Measurements from ENCODE around the gene TEN1.

TEN1 gene

DNA sequence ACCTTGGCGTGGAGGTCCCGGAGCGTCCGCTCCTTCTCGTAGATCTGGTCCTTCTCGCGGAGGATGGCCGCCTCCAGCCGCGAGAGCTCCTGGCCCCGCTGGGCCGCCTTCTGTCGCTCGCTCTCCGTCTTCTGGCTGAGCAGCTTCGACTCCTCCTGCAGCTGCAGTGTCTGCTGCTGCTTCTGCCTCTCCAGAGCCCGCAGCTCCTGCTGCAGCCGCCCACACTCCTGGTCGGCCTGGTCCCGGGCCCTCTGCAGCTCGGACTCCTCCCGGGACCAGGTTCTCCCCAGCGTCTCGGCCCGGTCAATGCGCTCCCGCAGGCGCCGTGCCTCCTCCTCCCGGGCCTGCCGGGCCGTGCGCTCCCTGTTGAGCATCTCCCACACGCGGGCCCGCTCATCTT is 29.2 kb downstream of the TEN1 start:
- DNase-seq: no peak

DNA sequence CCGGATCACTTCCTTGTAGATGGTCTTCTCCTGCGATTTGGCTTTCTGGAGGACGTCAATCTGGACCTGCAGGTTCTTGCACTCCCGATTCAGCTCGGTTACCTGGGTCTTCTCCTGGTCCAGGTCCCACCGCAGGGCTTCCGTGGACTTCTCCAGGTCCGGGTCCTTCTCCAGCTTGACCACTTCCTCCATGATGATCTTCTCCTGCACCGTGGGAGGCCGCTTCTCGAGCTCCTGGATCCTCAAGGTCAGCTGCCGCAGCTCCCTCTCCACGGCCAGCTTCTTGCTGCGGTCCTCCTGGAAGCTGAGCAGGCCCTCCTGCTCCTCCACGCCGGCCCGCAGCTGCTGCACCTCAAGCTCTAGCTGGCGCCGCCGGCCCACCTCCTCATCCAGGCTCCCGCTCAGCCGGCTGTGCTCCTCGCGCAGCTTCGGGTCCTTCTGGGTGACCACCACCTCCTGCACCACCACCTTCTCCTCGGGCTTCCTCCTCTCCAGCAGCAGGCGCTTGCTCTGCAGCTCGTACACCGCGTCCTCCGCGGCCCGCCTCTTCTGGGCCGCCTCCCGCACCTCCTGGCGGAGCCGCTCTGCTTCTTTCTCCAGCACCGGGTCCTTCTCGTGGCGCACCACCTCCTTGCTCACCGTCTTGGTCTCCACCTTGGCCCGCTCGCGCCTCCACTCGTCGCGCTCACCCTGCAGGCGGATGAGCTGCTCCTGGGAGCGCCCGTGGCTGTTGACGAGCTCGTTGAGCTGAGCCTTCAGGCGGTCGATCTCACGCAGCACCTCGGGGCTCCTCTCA is 29.8 kb downstream of the TEN1 start:
- no peak for DNase-seq

DNA sequence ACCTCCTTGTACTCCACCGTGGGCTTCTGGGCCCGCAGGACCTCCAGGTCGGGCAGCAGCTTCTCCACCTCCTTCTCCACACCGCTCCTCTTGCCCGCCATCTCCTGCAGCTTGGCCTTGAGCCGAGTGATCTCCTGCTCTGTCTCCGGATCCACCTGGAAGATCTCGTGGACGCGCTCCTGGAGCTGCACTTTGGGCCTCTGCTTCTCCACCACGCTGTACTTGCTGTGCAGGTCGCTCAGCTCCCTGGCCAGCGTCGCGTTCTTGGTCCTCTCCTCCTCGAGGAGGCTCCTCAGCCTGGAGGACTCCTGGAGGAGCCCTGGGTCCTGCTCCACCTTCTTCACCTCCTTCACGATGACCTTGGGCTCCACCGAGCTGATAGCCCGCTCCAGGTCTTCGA is 30.4 kb downstream of the TEN1 start:
- no peak for DNase-seq

DNA sequence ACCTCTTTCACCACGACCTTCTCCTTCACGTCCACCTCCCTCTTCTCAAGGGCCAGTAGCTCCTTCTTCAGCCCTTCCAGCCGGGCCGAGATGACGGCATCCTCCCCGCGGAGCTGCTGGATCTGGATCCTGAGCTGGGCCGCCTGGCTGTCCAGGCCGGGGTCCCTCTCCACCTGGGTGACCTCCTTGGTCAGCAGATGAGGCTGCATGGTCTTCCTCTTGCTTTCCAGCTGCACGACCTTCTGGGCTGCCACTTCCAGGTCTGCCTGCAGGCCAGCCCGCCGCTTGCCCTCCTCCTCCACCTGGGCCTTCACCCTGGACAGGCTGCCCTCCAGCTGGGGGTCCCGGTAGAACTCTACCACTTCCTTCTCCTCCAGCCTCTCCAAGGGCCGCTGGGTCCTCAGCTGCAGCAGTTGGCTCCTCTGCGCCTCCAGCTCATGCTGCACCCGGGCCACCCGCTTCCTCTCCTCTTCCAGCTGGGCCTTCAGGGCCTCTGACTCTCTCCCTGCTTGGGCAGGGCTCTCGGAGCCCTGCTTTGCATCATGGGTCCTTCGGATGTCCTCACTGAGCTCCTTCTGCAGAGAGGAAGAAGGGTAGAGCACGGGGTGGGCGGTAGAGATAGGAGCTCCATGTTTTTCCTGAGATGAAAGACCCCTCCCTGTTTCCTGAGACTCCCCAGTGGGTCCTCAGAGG is 31.1 kb downstream of the TEN1 start:
- no peak for DNase-seq

DNA sequence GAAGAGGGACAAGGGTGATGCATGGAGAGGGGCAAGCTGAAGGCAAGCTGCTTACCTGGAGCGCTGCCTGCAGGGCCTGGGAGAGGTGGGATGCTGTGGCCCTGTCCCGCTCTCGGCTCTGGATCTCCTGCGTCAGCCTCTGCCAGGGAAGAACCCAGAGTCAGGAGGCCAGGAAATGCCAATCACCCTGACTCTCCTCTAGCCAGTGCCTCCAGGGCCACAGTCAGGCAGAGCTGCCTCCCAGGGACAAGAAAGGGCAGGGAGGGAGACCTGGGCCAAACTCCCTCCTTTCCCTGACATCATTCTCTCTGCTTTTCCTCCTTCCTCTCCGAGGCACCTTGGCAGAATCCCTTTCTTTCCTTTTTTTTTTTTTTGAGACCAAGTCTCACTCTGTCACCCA is 32.9 kb downstream of the TEN1 start:
- DNase-seq: no peak

DNA sequence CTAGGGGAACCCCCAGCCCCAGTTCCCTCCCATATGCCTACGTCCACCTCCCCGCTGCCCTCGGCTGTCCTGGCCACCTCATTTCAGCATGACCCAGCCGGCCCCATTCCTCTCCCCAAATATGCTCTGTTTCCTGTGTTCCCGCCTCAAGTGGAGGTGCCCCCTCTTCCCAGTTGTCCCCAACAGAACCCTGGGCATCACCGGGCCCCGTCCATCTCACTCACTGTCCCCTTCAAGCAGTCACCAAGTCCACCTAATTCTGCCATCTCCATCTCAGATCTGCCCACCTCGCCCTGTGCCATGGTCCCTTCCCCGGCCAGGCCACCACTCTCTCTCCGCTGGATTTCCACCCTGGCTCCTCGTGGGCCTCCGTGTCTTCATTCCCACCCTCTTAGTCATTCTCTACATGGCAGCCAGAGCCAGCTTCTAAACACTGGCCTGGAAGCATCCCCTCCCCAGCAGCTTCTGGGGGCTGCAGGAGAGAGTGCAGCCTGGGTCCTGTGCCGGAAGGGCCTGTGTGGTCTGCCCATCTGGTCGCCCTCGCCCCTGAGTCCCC is 34.4 kb downstream of the TEN1 start:
- DNase-seq: no peak

DNA sequence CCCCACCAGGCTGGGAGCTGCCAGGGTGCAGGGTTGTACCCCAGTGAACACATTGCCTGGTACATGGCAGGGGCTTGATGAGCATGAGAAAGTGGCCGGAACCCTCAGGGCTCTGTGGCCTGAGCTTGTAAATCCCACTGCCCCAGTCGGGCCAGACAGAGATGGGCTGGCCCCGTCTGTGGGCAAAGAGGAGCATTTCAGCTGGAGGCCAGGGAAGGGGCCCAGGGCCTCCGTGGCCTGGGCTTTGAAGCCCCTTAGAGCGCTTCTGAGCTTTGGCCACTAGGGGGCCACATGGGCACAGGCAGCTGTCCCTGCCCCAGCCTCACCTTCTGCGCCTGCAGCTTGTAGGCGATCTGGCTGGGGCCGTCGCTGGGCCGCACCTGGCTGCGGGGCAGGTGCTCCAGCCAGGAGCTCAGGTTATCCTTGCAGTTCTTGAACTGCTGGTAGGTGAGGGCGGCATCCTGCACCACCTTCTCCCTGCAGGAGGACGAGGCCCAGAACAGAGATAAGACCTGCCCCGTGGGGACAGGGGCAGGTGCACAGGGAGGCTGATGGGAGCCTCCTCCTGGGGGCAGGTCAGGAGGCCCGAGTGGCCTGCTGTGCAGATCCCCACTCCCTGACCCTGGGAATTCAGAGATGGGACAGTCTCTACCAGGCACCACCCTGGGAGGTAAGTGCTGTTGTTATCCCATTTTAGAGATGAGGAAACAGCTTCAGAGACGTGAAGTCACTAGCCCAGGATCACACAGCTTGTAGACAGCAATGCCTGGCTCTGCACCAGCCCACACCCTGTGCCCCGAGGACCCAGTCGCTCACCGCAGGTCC is 35.3 kb downstream of the TEN1 start:
- DNase-seq: peak; percentile 34 to 73 (median 51)

DNA sequence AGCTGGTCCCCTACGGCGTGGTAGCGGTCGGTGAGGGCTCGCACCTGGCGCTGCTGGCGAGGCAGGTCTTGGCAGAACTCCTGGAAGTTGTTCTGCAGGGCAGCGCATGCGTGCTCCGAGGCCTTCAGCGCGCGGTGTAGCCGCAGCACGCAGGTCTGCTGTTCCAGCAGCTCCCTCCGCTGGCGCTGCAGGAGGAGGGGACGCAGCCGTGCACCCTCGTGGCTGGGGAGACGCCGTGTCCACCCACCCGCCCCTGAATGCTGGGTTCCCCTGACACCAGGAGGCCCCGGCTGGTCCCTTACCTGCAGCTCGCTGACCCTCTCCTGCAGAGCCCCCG is 35.9 kb downstream of the TEN1 start:
- DNase-seq: no peak

DNA sequence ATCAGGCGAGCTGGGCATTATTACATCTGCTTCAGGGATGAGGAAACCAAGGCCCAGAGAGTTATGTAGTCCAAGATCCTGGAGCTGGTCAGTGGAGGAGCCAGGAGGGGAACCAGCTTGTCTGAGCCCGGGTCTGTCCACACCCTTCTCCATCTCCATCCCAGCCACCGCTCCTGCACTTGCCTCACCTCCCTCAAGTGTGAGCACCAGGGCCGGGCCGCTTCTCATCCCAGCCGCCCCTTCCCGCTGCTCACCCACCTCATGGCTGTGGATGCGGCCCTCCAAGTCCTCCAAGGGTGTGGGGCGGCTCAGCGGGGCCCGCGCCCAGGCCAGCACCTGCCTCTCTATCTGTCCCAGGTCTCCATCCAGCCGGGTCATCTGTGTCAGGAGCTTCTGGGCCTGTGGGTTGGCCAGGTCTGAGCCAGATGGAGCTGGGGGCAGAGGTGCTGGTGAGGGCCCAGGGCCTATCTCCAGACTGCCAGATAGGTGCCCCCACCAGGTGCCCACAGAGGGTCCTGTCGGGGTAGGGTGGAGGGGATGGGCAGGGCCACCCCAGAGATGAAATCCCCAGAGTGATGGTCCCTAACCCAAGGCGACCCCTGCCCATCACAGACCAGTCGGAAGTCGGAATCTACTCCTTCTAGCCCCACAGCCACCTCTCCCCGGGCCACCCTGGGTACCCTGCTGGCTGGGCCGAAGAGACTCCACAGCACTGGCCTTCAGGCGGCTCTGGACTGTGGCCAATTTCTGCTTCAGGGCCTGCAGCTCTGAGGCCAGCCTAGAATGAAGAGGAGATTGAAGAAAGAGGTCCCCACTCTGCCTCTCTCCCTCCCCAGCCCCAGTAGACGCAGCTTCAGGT is 38.7 kb downstream of the TEN1 start:
- DNase-seq: no peak

DNA sequence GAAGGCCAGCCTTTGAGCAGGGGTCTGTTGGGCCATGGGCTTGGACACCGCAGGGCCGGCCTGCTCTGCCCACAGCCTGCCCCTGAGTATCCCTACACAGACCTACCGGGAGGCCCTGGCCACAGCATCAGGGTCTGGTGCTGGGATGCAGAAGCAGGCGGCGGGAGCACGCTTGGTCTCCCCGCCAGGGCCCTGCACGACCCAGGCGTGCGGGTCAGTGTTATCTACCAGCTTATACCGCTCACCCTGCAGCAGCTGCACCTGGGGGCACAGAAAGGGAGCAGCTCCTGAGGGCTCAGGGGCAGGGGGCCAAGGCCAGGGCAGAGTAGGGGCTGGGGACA is 39.3 kb downstream of the TEN1 start:
- DNase-seq: no peak

DNA sequence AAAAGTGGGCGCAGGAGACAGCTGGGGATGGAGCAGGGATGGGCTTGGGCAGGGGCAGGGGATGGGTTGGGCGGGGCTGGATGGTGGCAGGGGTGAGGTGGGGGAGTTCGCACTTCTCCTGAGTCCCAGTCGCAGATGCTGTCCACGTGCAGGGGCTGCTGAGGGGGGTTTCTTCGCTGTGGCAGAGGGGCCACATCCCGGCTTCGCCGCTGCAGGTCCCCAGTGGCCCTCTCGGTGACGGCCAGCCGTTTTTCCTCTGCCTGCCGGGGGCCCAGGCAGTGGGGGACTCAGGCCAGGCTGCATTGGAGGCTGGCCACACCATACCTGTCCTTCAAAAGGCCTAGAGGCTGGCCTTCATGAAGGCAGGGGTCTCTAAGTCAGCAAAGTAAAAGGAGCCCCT is 39.8 kb downstream of the TEN1 start:
- DNase-seq: no peak

DNA sequence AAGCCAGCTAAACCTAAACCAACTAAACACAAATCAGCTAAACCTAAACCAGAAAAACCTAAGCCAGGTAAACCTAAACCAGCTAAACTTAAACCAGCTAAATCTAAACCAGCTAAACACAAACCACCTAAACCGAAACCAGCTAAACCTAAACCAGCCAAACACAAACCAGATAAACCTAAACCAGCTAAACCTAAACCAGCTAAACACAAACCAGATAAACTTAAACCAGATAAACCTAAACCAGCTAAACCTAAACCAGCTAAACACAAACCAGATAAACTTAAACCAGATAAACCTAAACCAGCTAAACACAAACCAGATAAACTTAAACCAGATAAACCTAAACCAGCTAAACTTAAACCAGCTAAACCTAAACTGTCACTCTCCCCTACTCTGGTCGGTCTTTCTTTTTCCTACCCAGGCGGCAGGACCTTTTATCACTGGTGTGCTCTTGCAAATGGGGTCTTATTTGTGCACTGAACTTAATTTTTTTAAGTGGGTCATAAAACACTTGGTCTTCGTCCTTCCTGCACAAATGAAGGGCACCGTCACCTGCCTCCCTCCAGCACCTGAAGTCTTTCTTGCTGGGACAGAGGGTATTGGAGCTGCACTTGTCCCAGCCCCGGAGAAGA is 40.9 kb downstream of the TEN1 start:
- DNase-seq: no peak

DNA sequence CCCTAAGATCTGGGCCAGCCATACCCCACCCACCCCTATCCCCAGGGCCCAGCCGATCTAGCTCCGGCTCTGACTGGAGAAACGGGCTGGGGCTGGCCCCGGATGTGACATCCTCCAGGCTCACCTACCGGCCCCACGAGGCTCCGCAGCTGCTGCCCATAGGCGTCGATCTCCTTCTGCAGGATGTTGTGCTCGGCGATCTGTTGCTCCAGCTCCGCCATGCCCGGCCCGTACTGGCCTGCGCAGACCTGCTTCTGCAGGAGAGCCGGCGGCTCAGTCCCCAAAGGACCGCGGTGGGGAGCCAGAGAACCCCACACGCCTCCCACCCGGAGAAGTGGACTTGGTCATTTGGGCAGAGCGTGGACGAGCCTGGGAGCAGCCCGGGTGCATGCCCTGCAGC is 43.2 kb downstream of the TEN1 start:
- DNase-seq: no peak

DNA sequence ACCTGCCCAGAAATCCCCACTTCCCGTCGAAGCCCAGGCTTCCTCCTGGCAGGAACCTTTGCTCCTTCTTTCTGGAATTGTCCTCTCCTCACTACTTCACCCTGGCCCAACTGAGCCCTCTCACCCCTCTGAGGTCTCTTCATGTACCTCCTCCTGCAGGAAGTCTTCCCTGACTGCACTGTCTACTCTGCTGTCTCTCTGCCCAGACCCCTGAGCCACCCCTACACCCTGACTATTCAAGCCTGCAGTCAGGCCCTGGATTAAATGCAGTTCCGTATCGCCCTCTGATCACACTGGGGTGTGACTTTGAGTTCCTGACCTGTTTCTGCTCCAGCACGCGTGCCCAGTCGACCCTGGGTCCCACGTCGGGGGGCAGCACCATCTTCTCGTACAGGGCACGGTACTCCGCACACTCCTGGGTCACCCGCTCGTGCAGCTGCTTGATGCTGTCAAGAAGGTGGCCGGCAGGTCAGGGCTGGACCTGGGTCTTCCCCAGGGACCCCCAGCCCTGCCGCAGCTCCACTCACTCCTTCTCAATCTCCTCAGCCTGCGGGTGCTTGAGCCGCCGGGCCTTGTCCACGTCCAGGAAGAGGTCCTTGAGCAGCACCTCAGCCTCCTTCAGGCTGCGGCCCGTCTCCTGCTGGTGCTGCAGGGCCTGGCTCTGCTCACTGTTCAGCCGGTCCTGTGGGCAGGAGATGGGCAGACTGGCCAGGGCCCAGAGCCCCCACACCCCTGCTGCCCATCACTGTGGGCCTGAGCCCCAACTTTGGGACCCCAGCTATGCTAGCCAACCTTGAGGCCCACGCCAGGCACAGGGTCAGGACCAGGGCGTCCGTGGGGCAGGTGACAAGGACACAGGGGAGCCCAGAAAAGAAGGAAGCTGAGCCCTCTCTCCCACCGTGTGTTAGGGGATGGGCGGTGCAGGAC is 44.2 kb downstream of the TEN1 start:
- no peak for DNase-seq

DNA sequence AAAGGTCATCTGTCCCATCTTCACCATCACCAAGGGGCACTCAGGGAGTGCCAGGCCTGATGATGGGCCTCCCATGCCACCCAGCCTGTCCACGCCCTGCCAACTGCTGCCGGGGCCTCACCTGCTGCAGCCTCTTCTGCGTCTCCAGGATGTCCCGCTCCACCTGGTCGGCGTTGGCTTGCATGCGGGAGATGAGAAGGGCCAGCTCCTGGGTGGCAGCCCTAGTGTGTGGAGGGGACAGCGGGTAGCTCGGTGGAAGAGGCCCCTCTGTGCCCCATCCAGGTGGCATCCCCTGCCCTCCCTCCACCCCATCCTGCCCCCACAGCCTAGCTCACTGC is 44.8 kb downstream of the TEN1 start:
- no peak for DNase-seq

DNA sequence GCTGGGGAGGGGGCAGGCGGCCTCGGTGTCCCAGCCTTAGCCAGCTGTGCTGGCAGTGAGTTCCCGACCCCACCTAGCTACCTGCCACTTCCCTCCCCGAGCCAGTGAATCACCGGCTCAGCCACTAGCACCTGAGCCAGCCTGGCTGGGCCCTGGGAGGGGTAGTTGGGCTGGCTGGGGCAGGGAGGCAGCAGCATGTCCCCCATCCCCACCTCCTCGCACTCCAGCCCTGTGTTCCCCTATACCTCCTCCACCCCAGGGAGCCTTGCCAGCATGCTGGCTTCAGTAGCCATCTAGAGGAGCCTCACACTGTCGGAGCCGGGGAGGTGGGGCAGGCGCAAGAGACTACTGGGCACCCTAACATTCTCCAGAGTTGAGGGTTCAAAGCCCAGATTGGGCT is 45.3 kb downstream of the TEN1 start:
- DNase-seq: no peak

DNA sequence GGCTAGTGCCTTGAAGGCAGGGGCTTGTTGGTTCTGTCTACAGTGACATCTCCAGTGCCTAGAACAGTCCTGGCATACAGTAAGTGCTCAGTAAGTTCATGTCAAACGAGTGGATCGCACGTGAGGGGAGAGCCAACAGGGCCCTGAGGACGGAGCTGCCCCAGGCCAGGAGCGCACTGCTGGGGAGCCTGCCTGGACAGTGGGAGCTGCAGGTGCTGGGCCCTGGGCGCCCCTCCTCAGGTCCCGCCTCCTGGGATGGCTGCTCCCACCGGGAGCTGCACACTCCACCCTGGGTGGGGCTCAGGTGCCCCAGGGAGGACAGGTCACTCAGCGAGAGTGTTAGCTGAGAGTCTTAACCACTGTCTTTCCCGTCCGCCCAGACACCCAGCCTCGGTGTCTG is 46.3 kb downstream of the TEN1 start:
- no peak for DNase-seq

DNA sequence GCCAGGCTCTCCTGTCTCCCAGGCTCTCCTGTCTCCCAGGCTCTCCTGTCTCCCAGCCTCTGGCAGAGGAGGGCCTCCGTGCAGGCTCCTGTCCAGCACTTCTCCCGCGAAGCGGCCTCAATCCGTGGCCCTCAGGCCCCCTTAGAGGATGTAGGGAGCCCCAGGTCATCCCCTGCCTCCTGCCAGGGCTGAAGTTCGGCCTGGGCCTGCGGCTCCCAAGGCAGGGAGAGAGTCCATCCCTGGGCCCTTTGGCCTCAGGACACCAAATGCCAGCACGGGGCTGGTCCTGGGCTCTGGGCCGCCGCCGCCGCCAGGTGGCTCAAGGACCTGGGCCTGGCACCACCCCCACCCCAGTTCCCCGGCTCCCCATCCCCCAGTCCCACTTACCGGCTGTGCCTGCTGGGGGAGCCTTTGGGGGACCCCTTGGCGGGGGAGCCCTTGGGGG is 47.7 kb downstream of the TEN1 start:
- no peak for DNase-seq

DNA sequence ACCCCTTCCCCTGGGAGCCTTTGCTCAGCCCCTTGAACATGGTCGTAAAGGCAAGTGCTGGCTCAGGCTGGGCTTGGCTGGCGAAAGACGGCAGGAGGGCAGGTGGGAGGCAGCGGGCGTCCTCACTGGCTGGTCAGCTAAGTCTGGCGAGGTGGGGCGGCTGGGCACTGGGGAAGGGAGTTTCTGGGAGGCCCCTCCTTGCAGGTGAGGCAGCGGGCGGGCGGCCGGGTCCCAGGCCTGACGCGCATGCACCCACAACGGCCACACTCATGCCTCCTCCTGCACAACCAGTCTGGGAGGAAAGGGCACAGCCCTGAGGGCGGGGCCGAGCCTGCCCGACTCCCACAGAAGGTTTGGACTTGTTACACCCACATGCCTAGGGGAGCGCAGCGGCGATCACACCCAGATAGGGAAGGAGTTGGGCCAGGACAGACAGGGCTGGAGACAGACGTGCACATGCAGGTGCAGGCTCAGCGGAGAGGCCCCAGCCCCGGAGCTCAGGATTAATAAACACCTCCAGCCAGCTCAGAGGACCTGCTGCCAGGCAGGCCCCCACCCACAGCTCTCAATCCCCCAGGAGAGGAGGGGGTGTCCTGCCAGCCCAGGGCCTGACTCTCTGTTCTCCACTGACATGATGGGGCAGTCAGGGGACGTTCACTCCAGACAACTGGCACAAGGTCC is 48.3 kb downstream of the TEN1 start, which contains the start of gene EVPL:
EVPL (minus strand) TSS at position 148 of the 681 bp plus-strand sequence; CDS start at position 40, 108 bp downstream.
- DNase-seq: no peak

DNA sequence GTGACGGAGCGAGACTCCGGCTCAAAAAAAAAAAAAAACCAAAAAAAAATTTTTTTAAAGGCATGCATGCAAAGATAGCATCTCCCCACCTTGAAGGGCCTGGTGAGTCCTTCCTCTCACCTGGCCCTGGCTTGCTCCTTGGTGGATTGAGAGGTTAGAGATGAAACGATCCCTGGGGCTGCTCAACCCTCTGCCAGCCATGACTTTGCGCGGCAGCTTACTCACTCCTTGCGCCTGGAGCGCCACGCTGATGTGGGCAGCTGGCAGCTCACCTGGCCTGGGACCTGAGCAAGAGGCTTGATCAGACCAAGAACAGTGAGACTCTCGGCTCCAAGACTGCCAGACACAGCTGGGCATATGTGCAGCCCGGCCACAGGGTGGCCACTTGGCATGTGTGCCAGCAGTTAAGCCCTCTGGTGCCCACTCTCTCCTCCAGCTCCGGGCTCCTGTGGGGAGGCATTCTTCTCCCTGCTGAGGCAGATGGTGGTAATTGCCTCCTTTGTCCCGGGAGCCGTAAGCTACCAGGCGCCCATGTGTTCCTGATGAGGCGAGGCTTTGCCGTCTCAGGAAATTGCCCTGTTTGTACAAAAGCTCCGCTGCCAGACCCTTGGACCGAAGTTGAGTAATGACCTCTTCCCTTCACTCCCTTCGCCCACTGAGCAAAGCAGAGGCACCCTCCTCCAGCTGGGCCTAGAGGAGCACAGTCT is 53.2 kb downstream of the TEN1 start:
- no peak for DNase-seq

Data from activated naive CD4-positive, alpha-beta T cell (primary cell).